ENCODE measurements around the gene PFDN2. TPM values are rescaled to one million over a fixed set of nuclear protein-coding genes. Genes with fewer than 3 reads are reported as not detected.
A peak's percentile ranks its signal among the peaks of the same experiment; 100 is the strongest.

Gene PFDN2
- total RNA-seq, result 35.4 TPM

DNA sequence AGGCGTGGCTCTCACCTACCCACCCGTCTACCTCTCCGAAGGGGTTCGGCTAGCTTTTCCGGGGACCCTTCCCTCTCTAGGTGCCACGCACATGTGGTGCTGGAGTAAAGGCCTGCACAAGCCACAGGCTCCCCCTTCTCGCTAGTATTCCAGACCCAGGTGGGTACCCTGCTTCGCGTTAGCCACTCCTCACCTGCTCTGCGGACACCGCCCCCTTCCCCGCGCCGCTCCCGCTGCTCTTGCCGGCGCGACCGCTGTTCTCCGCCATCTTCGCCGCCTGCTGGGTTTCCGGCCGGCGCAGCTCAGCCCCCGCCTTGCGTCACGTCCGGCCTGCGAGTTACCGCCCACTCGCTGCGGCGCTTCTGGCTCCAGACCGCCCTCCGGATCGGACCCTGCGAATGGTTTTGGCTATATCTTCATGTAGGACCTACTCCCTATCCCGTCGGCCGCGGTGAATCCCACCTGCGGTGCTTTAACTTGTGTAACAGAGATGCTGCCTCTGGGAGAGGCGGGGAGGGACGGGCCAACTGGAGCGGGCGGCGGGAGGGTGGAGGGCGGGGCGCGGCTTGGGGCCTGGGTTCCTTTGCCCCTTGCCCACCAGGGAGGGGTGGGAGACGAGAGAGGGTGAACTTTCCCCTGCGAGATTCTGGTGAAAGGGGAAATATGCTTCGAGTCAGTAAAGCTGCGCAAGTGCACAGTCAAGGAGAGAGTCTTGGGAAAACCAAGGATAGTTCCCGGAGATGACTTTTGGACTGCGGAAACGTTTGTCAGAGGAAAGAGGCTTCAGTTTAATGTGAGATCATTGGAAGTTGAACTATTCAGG is at the start of gene PFDN2, which contains the start of gene NIT1:
TSS of gene PFDN2 (minus strand) at position 279 of the 823 bp plus-strand sequence. CDS start at position 268, 11 bp downstream.
TSS of gene NIT1 (plus strand) at position 347 of the 823 bp plus-strand sequence. CDS start at position 419, 72 bp downstream.
- DNase-seq (ENCODE audit: low spot score), result peak; percentile 83

DNA sequence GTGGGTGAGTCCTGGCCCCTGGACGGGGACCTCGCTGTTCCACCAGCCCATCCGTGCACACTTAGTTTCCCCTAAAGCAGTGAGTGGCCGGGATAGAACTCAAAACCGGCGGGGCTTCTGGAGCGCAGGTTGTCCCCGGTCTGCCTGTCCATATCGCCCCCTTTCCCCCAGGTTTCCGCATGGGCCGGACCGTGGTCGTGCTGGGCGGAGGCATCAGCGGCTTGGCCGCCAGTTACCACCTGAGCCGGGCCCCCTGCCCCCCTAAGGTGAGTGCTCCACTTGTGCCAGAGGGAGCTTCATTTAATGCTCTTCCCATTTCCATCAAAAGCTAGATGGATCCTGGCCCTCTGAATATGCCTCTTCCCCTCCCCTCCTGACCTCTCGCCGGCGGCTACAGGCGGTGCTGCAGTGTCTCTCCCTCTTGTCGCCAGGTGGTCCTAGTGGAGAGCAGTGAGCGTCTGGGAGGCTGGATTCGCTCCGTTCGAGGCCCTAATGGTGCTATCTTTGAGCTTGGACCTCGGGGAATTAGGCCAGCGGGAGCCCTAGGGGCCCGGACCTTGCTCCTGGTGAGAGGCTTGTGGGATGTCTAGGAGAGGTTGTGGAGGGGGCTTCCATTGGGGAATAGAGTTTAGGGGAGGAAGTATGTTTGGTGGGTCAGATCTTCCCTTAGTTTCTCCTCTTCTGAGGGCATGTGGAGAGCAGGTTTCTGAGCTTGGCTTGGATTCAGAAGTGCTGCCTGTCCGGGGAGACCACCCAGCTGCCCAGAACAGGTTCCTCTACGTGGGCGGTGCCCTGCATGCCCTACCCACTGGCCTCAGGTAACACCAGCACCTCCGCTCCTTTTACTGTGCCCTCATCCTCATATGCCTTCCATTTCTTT is 49.1 kb upstream of the PFDN2 start:
- no peak for DNase-seq (ENCODE audit: low spot score)

DNA sequence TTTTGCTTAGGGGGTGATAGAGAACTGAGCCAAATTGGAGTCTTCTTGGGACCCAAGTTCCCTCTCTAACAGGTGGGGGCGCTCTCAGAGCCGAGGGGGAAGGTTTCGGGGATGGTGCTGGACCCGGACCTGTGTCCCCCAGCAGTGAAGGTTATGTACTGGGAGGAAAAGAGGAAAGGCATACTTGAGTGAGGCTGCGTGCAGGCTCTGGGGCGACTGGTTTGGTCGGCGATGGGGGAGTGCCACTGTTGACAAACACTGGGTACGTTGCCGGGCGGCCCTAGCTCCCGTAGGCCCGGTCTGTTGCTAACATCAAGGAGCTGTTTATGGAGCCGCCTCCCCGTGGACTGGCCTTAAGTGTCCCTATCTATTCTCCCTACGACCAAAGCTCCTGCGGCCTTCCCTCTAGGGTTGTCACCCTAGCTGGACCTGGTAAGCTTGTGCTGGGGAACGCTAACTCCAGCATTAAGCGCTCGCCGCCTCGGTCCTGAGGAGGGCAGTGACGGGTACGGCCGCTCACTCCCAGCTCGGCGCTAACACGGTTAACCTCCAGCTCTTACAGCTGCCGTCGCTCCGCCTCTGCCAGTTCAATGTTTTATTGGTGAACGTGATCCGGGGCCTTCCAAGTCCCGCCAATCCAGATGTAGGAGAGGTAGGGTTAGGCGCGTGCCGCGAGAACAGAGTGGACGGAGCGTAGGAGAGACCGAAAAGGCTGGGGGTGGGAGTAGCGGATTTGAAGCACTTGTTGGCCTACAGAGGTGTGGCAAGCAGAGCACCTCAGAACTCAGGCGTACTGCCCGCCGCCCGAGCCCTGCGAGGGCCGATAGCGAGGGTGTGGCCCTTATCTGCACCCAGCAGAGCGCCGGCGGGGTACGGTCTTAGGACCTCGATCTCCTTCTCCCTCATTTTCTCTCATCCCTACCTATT is 48.2 kb upstream of the PFDN2 start, which contains the start of gene PPOX:
TSS of gene PPOX (plus strand) at position 685 of the 927 bp plus-strand sequence. CDS start 422 bp downstream, outside the sequence.
- peak; percentile 97 for DNase-seq (ENCODE audit: low spot score)

DNA sequence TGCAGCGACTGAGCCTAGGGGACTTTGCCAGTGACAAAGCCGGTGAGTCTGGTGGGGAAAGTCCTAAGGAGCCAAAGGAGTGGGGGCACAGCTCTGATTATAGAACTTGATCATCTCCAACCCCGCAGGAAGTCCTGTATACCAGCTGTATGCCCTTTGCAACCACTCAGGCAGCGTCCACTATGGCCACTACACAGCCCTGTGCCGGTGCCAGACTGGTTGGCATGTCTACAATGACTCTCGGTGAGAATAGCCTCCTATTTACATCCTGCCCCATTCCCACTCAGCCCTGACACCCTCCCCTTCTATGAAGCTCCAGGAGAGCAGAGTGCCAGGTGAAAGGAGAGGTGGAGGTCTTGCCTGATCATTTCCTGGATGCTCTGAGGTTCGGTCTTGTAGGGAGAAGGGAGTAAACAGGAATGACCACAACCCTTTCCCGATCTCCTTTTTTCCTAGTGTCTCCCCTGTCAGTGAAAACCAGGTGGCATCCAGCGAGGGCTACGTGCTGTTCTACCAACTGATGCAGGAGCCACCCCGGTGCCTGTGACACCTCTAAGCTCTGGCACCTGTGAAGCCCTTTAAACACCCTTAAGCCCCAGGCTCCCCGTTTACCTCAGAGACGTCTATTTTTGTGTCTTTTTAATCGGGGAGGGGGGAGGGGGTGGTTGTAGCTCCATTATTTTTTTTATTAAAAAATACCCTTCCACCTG is 47.2 kb upstream of the PFDN2 start:
- DNase-seq (ENCODE audit: low spot score), result no peak

DNA sequence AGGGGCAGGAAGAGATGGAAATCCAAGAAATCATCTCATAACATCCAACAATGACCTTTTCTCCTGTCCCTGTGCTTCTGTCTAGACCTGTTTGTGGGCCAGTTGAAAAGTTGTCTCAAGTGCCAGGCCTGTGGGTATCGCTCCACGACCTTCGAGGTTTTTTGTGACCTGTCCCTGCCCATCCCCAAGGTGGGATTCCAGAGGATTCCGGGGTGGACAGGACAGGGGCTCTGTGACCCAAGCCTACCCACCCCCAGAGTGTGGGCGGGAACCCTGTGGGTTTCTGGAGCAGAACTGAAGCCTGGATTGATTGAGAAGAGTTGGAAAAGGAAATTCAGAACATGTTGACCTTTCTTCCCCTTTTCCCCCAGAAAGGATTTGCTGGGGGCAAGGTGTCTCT is 46.0 kb upstream of the PFDN2 start:
- no peak for DNase-seq (ENCODE audit: low spot score)

DNA sequence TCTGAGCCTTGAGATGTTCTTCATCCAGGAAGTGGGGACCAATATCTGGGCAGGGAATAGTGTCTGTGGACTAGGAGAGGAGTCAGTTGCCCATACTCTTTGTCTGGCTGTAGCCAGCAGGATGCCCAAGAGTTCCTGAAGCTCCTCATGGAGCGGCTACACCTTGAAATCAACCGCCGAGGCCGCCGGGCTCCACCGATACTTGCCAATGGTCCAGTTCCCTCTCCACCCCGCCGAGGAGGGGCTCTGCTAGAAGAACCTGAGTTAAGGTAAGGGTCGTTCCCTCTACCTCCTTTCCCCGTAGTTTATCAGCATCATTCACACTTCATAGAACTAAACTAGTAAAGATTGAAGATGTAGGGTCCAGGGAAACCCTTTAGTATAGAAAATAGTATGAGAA is 45.0 kb upstream of the PFDN2 start:
- DNase-seq (ENCODE audit: low spot score), result no peak

GRCh38 chr1:161162052-161162451 is 44.2 kb upstream of the PFDN2 start:
- DNase-seq (ENCODE audit: low spot score), result no peak

DNA sequence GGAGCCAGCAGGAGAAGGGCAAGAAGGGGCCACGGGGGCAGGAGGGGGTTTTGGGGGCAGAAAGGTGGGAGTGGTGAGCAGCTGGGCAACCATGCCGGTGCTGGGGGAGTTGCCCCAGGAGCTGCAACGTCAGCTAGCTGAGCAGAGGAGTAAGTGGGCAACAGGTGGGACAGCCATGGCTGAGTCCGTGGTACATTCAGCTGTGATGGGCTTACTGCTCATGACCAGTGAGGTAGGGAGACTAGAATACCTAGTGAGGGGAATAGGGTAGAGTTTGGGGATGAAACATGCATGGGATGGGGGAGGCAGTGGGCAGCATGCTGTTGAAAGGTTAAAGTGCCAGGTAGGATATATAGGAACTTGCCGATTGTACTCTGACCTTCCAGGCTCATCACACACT is 43.8 kb upstream of the PFDN2 start:
- DNase-seq (ENCODE audit: low spot score), result no peak

DNA sequence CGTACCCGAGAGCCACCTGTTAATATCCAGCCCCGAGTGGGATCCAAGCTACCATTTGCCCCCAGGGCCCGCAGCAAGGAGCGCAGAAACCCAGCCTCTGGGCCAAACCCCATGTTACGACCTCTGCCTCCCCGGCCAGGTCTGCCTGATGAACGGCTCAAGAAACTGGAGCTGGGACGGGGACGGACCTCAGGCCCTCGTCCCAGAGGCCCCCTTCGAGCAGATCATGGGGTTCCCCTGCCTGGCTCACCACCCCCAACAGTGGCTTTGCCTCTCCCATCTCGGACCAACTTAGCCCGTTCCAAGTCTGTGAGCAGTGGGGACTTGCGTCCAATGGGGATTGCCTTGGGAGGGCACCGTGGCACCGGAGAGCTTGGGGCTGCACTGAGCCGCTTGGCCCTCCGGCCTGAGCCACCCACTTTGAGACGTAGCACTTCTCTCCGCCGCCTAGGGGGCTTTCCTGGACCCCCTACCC is 42.9 kb upstream of the PFDN2 start:
- no peak for DNase-seq (ENCODE audit: low spot score)

GRCh38 chr1:161159913-161160243 is 42.0 kb upstream of the PFDN2 start:
- DNase-seq (ENCODE audit: low spot score), result no peak

DNA sequence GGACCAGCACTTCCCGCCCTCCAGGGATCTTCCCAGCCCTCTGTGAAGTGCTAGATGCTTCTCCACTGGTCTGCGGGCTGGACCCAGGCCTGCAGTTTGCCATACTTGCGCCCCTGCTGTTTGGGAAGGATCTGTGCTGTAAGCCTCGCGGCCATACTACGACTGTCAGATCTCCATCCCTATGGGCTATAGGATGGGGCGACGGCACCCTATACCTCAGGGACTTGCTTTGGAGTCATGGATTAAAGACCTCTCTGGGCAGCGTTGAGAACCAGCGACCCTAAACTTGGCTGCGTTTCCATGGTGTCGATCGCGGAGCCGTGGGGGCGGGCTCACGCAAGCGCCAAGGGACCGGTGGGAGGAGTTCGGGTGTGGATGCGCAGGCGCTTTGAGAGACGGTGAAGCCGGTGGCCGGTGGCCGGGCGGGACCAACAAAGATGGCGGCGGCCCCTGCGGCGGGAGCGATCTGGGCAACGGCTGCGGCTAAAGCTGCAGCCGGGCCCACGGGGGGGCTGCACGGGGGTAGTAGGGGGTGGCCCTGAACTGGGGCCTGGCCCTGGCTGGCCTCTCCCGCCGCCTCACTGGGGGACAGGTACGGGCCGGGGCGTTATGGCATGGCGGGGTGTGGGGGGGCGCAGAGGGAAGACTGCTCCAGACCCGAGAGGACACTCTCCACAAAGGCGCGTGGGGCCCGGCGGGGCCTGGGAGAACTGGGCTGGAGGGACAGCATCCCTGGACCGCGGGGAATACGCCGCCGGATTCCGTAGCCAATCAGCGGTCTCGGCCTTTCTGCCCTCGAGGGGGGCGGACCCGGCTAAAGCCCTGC is 41.5 kb upstream of the PFDN2 start, which contains the start of gene USP21:
TSS of gene USP21 (plus strand) at position 414 of the 826 bp plus-strand sequence. CDS start 1,141 bp downstream, outside the sequence.
- DNase-seq (ENCODE audit: low spot score), result peak; percentile 93

DNA sequence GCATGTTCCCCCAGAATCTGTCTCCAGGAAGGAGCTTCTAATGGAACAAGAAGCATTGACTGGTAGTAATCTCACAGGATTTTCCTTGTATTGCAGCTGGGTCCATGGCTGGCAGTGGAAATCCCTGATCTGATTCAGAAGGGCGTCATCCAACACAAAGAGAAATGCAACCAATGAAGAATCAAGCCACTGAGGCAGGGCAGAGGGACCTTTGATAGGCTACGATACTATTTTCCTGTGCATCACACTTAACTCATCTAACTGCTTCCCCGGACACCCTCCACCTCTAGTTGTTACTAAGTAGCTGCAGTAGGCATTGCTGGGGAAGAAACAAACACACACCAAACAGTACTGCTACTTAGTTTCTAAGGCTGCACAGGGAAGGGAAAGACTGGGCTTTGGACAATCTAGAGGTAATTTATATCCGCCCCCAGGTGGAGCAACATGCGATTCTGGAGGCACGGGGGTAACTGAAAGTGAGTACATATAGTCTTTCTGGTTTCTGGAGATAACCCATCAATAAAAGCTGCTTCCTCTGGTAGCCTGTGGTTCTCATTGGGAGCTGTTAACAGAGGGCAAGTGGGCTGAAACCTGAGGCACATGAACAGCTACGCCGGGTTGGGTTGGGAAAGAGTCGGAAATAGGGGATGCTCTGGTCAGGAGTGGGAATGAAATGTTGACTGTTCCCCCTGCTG is 40.6 kb upstream of the PFDN2 start:
- no peak for DNase-seq (ENCODE audit: low spot score)

DNA sequence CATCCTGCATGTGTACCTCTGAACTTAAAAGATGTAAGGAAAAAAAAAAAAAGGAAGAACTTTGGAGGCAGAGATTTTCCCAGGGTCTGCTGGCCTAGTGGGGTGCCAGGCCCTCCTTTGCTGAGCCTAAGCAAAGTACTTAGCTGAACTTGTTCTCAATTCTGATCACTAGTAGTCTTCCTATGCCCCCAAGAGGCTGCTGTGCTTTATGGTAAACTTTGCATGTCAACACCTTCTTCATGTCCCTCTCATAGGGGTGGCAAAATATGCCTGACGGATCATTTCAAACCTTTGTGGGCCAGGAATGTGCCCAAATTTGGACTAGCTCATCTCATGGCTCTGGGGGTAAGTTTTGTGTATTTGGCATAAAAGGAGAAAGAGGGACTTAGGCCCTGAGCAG is 40.0 kb upstream of the PFDN2 start:
- no peak for DNase-seq (ENCODE audit: low spot score)

DNA sequence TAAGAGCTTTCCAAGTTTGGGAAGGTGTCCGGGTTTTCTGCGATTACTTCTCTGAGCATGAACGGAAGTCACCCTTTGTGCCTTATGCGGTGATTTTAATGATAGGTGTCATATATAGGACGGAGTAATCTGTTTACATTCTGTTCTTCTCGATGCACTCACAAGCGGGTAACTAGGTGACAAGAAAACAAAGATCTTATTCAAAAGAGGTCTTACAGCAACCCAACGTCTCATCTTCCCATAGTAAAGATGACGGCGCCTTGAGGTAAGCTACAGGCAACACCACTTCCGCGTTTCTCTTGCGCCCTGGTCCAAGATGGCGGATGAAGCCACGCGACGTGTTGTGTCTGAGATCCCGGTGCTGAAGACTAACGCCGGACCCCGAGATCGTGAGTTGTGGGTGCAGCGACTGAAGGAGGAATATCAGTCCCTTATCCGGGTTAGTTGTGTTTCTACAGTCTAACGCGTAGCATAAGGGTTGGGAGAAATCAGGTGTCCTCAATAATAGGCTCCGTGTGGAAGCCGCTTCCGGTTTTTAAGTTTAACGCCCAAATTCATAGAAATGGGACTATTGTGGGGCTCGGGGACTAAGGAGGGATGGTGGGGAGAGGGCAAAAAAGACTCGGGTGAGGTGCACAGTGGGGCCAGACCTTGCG is 36.0 kb upstream of the PFDN2 start, which contains the start of gene UFC1:
TSS of gene UFC1 (plus strand) at position 297 of the 656 bp plus-strand sequence. CDS start at position 317, 20 bp downstream.
- peak; percentile 86 for DNase-seq (ENCODE audit: low spot score)

GRCh38 chr1:161153176-161153575 is 35.3 kb upstream of the PFDN2 start:
- DNase-seq (ENCODE audit: low spot score), result no peak

DNA sequence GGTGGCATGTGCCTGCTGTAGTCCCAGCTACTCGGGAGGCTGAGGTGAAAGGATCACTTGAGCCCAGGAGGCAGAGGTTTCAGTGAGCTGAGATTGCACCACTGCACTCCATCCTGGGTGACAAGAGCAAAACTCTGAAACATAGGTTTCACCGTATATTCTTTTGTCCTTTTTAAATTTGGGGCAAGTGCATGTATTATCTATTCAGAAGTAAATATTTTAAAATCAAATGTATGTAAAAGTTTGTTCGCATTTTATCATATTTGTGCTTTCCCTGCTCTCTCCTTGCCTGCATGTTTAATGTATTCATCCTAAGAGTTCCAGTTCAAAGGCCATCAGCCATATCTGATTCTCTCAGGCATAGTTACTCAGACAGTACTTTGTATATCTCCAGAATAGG is 28.0 kb upstream of the PFDN2 start:
- no peak for DNase-seq (ENCODE audit: low spot score)

GRCh38 chr1:161140755-161141400 is 23.0 kb upstream of the PFDN2 start:
- no peak for DNase-seq (ENCODE audit: low spot score)

- DNase-seq (ENCODE audit: low spot score), result no peak
Measured at GRCh38 chr1:161139766-161140165, 21.9 kb upstream of the PFDN2 start.
